GM12878 (cell line): Measurements from ENCODE around the gene GAB1. TPM values are rescaled to one million over a fixed set of nuclear protein-coding genes. Genes with fewer than 3 reads are reported as not detected.

Experiments
- BCL11A ChIP-seq: IDR thresholded peaks from 2 replicates; pipeline ENCODE4 v1.6.1; 2011; ENCODE audit warnings: low read depth, low read length
- BHLHE40 ChIP-seq, 2 experiments: fragments of 450-650 bp in 1 of 2; IDR thresholded peaks; 2 replicates each; pipeline ENCODE4 v1.6.1; 2011 to 2017; ENCODE audit warnings: low read depth in 2 of 2, borderline replicate concordance in 1 of 2, improper control_type of control experiment in 1 of 2, low read length in 1 of 2, mild to moderate bottlenecking in 1 of 2
- CBX5 ChIP-seq: sonication (generic); IDR thresholded peaks from 2 replicates; pipeline ENCODE4 v1.6.1; 2016; ENCODE audit warnings: low read depth, moderate library complexity, mild to moderate bottlenecking, inconsistent platforms
- EP300 ChIP-seq, 2 experiments: fragments of 150-350 bp in 1 of 2; IDR thresholded peaks; 2 replicates each; pipeline ENCODE4 v1.6.1; 2011 to 2012; ENCODE audit warnings: low read depth in 2 of 2, low read length in 2 of 2, borderline replicate concordance in 1 of 2, improper control_type of control experiment in 1 of 2, inconsistent platforms in 1 of 2; ENCODE audit not compliant: control insufficient read depth in 1 of 2
- ETV6 ChIP-seq, 2 experiments: fragments of 450-650 bp in 1 of 2; IDR thresholded peaks in 1 of 2; conservative IDR thresholded peaks in 1 of 2; 2 replicates each; pipeline ENCODE4 v1.6.1; 2014; ENCODE audit warnings: antibody characterized with exemption in 1 of 2, borderline replicate concordance in 1 of 2, low read depth in 1 of 2, mild to moderate bottlenecking in 1 of 2, moderate library complexity in 1 of 2
- IKZF1 ChIP-seq: fragments of 450-650 bp; conservative IDR thresholded peaks from 2 replicates; pipeline ENCODE4 v1.6.1; 2017; ENCODE audit warnings: antibody characterized with exemption, mild to moderate bottlenecking
- IKZF2 ChIP-seq, 2 experiments: fragments of 450-650 bp; IDR thresholded peaks; 2 replicates each; pipeline ENCODE4 v1.6.1; 2017; ENCODE audit warnings: mild to moderate bottlenecking in 2 of 2, moderate library complexity in 2 of 2
- JUNB ChIP-seq: IDR thresholded peaks from 2 replicates; pipeline ENCODE4 v1.6.1; 2016; ENCODE audit warnings: antibody characterized with exemption, mild to moderate bottlenecking
- MTA2 ChIP-seq: fragments of 450-650 bp; IDR thresholded peaks from 2 replicates; pipeline ENCODE4 v1.6.1; 2016; ENCODE audit warnings: low read depth, mild to moderate bottlenecking, moderate library complexity
- NFYB ChIP-seq: IDR thresholded peaks from 2 replicates; pipeline ENCODE4 v1.6.1; 2011; ENCODE audit warnings: low read depth, mild to moderate bottlenecking, low read length, improper control_type of control experiment, moderate library complexity; ENCODE audit not compliant: insufficient read depth
- POLR2AphosphoS5 ChIP-seq: IDR thresholded peaks from 2 replicates; pipeline ENCODE4 v1.6.1; 2011; ENCODE audit warnings: mild to moderate bottlenecking, low read length, inconsistent platforms
- SPI1 ChIP-seq: IDR thresholded peaks from 2 replicates; pipeline ENCODE4 v1.6.1; 2011; ENCODE audit warnings: low read depth, mild to moderate bottlenecking, low read length, moderate library complexity, borderline replicate concordance; ENCODE audit not compliant: insufficient read depth
- SRF ChIP-seq, 2 experiments: IDR thresholded peaks; 2 replicates each; pipeline ENCODE4 v1.6.1; 2011; ENCODE audit warnings: low read depth in 2 of 2, low read length in 2 of 2, mild to moderate bottlenecking in 1 of 2, moderate library complexity in 1 of 2
- TCF3 ChIP-seq: IDR thresholded peaks from 2 replicates; pipeline ENCODE4 v1.6.1; 2012; ENCODE audit warnings: low read depth, mild to moderate bottlenecking, low read length, borderline replicate concordance; ENCODE audit not compliant: insufficient read depth
- polyA plus RNA-seq, 11 experiments: library from polyadenylated mRNA; depleted of rRNA in 4 of 11; unstranded in 6 of 11; stranded (reverse) in 5 of 11; fragments of >200 nt; fragmentation: Nextera tagmentation in 4 of 11; fragmentation: Illumina TruSeq in 1 of 11; extraction: Ambion mirVana in 4 of 11; extraction: Trizol in 1 of 11; gene quantifications; 1 replicate in 1 of 11; 2 replicates in 10 of 11; pipeline versions ENCODE4 v1.2.1 to v1.2.3, GENCODE V29; 2011 to 2016; ENCODE audit warnings: inconsistent platforms in 2 of 11, missing spikeins in 2 of 11, low read depth in 1 of 11
- total RNA-seq, 4 experiments: library from RNA; depleted of rRNA in 3 of 4; stranded (reverse); fragments of >200 nt in 3 of 4; fragmentation: Illumina TruSeq in 1 of 4; extraction: Trizol in 1 of 4; gene quantifications; 2 replicates each; pipeline versions ENCODE4 v1.2.1 to v1.2.3, GENCODE V29; 2013 to 2021
- TF ChIP-seq, protein P1 (sequence below): IDR thresholded peaks from 2 replicates; pipeline ENCODE4 v1.6.1; 2012; ENCODE audit warnings: mild to moderate bottlenecking, low read depth, low read length
- TF ChIP-seq, protein P2 (sequence below): IDR thresholded peaks from 2 replicates; pipeline ENCODE4 v1.6.1; 2011; ENCODE audit warnings: low read depth, low read length, improper control_type of control experiment, borderline replicate concordance
- TF ChIP-seq, protein P3 (sequence below): fragments of 450-650 bp; IDR thresholded peaks from 2 replicates; pipeline ENCODE4 v1.6.1; 2017; ENCODE audit warnings: low read depth, mild to moderate bottlenecking, moderate library complexity
- TF ChIP-seq, protein P4 (sequence below): fragments of 450-650 bp; IDR thresholded peaks from 2 replicates; pipeline ENCODE4 v1.6.1; 2017; ENCODE audit warnings: antibody characterized with exemption, mild to moderate bottlenecking, moderate library complexity

Gene GAB1
- total and polyA plus RNA-seq, 10 of the 15 experiments (the other 5 are each of a cell fraction or from before 2014, with no cell fraction given): 0.37 to 5.3 (median 3.2) TPM

DNA sequence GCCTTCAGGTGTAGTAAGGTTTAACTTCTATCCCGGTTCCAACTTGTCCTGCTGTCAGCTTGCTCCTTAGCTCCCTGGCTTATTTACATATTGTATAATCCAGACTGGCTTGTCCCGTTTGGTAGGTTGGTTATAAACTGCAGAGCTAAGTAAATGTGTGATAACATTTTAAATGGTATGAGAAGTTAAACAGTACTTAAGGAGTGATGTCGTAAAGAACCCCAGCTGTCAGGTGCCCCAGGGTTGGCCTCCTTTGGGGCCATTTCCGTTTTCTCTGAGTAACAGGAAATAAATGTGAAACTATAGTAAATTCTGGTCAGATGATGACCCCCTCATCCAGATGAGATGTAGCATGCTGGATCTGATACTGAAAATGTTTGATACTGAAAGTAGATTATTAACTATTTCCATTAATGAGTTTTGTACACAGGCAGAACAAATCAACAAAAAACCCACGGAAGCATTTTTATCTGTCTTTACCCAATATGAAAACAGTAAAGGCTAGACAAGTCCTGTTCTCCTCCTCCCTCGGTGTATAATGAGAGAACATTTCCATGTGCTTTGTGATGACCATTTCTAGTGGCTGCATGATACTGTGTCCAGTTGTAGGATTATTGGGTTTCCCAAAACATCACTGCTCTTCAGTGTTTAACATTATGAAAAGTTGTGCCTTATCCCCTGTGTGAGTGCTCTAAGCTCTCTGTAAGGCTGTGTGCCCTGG, 22.4 kb downstream of the GAB1 start (continued):
- TF ChIP-seq, protein P1, sequence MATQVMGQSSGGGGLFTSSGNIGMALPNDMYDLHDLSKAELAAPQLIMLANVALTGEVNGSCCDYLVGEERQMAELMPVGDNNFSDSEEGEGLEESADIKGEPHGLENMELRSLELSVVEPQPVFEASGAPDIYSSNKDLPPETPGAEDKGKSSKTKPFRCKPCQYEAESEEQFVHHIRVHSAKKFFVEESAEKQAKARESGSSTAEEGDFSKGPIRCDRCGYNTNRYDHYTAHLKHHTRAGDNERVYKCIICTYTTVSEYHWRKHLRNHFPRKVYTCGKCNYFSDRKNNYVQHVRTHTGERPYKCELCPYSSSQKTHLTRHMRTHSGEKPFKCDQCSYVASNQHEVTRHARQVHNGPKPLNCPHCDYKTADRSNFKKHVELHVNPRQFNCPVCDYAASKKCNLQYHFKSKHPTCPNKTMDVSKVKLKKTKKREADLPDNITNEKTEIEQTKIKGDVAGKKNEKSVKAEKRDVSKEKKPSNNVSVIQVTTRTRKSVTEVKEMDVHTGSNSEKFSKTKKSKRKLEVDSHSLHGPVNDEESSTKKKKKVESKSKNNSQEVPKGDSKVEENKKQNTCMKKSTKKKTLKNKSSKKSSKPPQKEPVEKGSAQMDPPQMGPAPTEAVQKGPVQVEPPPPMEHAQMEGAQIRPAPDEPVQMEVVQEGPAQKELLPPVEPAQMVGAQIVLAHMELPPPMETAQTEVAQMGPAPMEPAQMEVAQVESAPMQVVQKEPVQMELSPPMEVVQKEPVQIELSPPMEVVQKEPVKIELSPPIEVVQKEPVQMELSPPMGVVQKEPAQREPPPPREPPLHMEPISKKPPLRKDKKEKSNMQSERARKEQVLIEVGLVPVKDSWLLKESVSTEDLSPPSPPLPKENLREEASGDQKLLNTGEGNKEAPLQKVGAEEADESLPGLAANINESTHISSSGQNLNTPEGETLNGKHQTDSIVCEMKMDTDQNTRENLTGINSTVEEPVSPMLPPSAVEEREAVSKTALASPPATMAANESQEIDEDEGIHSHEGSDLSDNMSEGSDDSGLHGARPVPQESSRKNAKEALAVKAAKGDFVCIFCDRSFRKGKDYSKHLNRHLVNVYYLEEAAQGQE: no peak
- TF ChIP-seq, protein P2, sequence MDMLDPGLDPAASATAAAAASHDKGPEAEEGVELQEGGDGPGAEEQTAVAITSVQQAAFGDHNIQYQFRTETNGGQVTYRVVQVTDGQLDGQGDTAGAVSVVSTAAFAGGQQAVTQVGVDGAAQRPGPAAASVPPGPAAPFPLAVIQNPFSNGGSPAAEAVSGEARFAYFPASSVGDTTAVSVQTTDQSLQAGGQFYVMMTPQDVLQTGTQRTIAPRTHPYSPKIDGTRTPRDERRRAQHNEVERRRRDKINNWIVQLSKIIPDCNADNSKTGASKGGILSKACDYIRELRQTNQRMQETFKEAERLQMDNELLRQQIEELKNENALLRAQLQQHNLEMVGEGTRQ: peak; percentile 1; the same call in 1 of the 2 replicates
- TF ChIP-seq ETV6 (conservative IDR thresholded peaks at IDR 0.05 in 1 of 2, IDR thresholded peaks at IDR 0.05 in 1 of 2; ENCODE audit: borderline replicate concordance in 1 of 2, low read depth in 1 of 2) (peak in 1 of 2 experiments; percentile 96; a peak in 2 of 4 replicates), BHLHE40 (IDR thresholded peaks at IDR 0.05; ENCODE audit: borderline replicate concordance in 1 of 2, low read depth in 2 of 2, low read length in 1 of 2) (peak; percentile 58 to 79; a peak in 3 of 4 replicates), SRF (IDR thresholded peaks at IDR 0.05; ENCODE audit: low read depth in 2 of 2, low read length in 2 of 2) (peak in 1 of 2 experiments; percentile 65; a peak in 1 of 4 replicates), BCL11A (peak; percentile 47; the same call in 1 of the 2 replicates), SPI1 (peak; percentile 70; the same call in 1 of the 2 replicates), POLR2AphosphoS5 (no peak), CBX5 (0 out of 2 replicates have a peak, but pooled peaks have one; percentile 31), NFYB (no peak), JUNB (peak; percentile 28; the same call in 1 of the 2 replicates), IKZF1 (peak; percentile 36; the same call in 1 of the 2 replicates), MTA2 (peak; percentile 47; the same call in 1 of the 2 replicates), IKZF2 (IDR thresholded peaks at IDR 0.05) (peak in 1 of 2 experiments; percentile 26; a peak in 1 of 4 replicates), TCF3 (peak; percentile 90; the same call in 1 of the 2 replicates), EP300 (IDR thresholded peaks at IDR 0.05; ENCODE audit: borderline replicate concordance in 1 of 2, control insufficient read depth in 1 of 2, low read depth in 2 of 2, low read length in 2 of 2) (peak; percentile 41 to 67; a peak in 2 of 4 replicates)
- TF ChIP-seq, protein P3, sequence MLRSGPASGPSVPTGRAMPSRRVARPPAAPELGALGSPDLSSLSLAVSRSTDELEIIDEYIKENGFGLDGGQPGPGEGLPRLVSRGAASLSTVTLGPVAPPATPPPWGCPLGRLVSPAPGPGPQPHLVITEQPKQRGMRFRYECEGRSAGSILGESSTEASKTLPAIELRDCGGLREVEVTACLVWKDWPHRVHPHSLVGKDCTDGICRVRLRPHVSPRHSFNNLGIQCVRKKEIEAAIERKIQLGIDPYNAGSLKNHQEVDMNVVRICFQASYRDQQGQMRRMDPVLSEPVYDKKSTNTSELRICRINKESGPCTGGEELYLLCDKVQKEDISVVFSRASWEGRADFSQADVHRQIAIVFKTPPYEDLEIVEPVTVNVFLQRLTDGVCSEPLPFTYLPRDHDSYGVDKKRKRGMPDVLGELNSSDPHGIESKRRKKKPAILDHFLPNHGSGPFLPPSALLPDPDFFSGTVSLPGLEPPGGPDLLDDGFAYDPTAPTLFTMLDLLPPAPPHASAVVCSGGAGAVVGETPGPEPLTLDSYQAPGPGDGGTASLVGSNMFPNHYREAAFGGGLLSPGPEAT: 0 out of 2 replicates have a peak, but pooled peaks have one; percentile 12
- TF ChIP-seq, protein P4, sequence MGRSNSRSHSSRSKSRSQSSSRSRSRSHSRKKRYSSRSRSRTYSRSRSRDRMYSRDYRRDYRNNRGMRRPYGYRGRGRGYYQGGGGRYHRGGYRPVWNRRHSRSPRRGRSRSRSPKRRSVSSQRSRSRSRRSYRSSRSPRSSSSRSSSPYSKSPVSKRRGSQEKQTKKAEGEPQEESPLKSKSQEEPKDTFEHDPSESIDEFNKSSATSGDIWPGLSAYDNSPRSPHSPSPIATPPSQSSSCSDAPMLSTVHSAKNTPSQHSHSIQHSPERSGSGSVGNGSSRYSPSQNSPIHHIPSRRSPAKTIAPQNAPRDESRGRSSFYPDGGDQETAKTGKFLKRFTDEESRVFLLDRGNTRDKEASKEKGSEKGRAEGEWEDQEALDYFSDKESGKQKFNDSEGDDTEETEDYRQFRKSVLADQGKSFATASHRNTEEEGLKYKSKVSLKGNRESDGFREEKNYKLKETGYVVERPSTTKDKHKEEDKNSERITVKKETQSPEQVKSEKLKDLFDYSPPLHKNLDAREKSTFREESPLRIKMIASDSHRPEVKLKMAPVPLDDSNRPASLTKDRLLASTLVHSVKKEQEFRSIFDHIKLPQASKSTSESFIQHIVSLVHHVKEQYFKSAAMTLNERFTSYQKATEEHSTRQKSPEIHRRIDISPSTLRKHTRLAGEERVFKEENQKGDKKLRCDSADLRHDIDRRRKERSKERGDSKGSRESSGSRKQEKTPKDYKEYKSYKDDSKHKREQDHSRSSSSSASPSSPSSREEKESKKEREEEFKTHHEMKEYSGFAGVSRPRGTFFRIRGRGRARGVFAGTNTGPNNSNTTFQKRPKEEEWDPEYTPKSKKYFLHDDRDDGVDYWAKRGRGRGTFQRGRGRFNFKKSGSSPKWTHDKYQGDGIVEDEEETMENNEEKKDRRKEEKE: no peak
